GM12878 (cell line): ENCODE data around the gene NELFE. TPM values are rescaled to one million over a fixed set of nuclear protein-coding genes. Genes with fewer than 3 reads are reported as not detected.

Source experiments
- ATAC-seq: fragments of 200-7000 bp; cut with Tn5 transposase; 3 replicates; pipeline ENCODE4 v1.9.1; 2020; ENCODE audit warnings: mild to moderate bottlenecking, moderate library complexity
- BruUV-seq: library from RNA; stranded (reverse); fragments of 400-500 nt; replicated peaks from 2 replicates; lab custom pipeline; 2021; lab: Mats Ljungman, UMichigan
- CTCF ChIA-PET: fragments of 300-600 bp; sonication (Branson Sonifier 250); formaldehyde crosslinking; extraction: SDS; loops from one replicate; lab custom pipeline; 2021; ENCODE audit warnings: inconsistent platforms; lab: Yijun Ruan, JAX
- POLR2A ChIA-PET: fragments of 350-600 bp; formaldehyde crosslinking; extraction: SDS; loops from one replicate; lab custom pipeline; 2021; ENCODE audit warnings: inconsistent platforms; lab: Charles Lee
- RAD21 ChIA-PET: fragments of 300-600 bp; sonication (Branson Sonifier 250); formaldehyde crosslinking; loops from one replicate; lab custom pipeline; 2023; ENCODE audit warnings: antibody characterized with exemption; ENCODE audit not compliant: unreplicated experiment; lab: Charles Lee
- SMC1A ChIA-PET: fragments of 300-600 bp; sonication (Branson Sonifier 250); formaldehyde crosslinking; loops from one replicate; lab custom pipeline; 2023; ENCODE audit not compliant: unreplicated experiment, uncharacterized antibody; lab: Charles Lee
- DNase-seq: peaks from one replicate; pipeline ENCODE4 v3.0.0-alpha.2; 2011; ENCODE audit warnings: low read depth, low spot score
- FAIRE-seq: peaks from 3 replicates; lab custom pipeline; 2011; peaks lifted over from hg19 to GRCh38; lab: Jason Lieb, UNC
- H2AFZ ChIP-seq: 2 replicates; pipeline ENCODE4 v1.6.0; 2011; ENCODE audit warnings: low read depth, low read length, control low read depth; ENCODE audit not compliant: control insufficient read depth
- H3K27ac ChIP-seq: 2 replicates; pipeline ENCODE4 v1.5.1; 2011; ENCODE audit warnings: control low read depth; ENCODE audit not compliant: control insufficient read depth, insufficient read depth
- H3K27me3 ChIP-seq, 2 experiments: replicated peaks in 1 of 2; 2 replicates each; pipeline versions ENCODE4 v1.6.0 to v1.6.1; 2011; ENCODE audit warnings: low read length in 1 of 2; ENCODE audit not compliant: control insufficient read depth in 2 of 2, insufficient read depth in 2 of 2
- H3K36me3 ChIP-seq, 2 experiments: 2 replicates each; pipeline ENCODE4 v1.5.1; 2011; ENCODE audit warnings: low read length in 1 of 2; ENCODE audit not compliant: control insufficient read depth in 2 of 2, insufficient read depth in 2 of 2
- H3K4me1 ChIP-seq: 2 replicates; pipeline ENCODE4 v1.6.1; 2011; ENCODE audit warnings: mild to moderate bottlenecking, low read length, moderate library complexity, mixed read lengths; ENCODE audit not compliant: control insufficient read depth, insufficient read depth
- H3K4me2 ChIP-seq: 2 replicates; pipeline ENCODE4 v1.6.0; 2011; ENCODE audit warnings: control low read depth; ENCODE audit not compliant: control insufficient read depth, insufficient read depth
- H3K4me3 ChIP-seq: fragments of 200-600 bp; sonication (generic); 2 replicates; pipeline ENCODE4 v1.5.1; 2016
- H3K79me2 ChIP-seq: 2 replicates; pipeline ENCODE4 v1.6.0; 2011; ENCODE audit warnings: low read length; ENCODE audit not compliant: control insufficient read depth, insufficient read depth
- H3K9ac ChIP-seq: 2 replicates; pipeline ENCODE4 v1.8.0; 2011; ENCODE audit warnings: low read length, control low read depth, mixed read lengths; ENCODE audit not compliant: control insufficient read depth, insufficient read depth
- H3K9me3 ChIP-seq: replicated peaks from 3 replicates; pipeline ENCODE4 v1.5.1; 2011; ENCODE audit warnings: mild to moderate bottlenecking, low read length; ENCODE audit not compliant: control insufficient read depth, insufficient read depth
- H4K20me1 ChIP-seq: 2 replicates; pipeline ENCODE4 v1.6.0; 2011; ENCODE audit not compliant: control insufficient read depth, insufficient read depth
- EED ChIP-seq: sonication (generic); IDR thresholded peaks from 2 replicates; pipeline ENCODE4 v1.6.1; 2016; ENCODE audit warnings: antibody characterized with exemption, low read depth
- EZH2 ChIP-seq: IDR thresholded peaks from 2 replicates; pipeline ENCODE4 v1.6.1; 2012; ENCODE audit warnings: low read depth, mild to moderate bottlenecking, control low read depth, inconsistent platforms, low read length, borderline replicate concordance; ENCODE audit not compliant: control insufficient read depth
- HDAC6 ChIP-seq: fragments of 200-600 bp; sonication (generic); IDR thresholded peaks from one replicate; pipeline ENCODE4 v1.8.0; 2017; ENCODE audit warnings: antibody characterized with exemption; ENCODE audit not compliant: unreplicated experiment
- MEF2A ChIP-seq: IDR thresholded peaks from 2 replicates; pipeline ENCODE4 v1.6.1; 2011; ENCODE audit warnings: low read depth, mild to moderate bottlenecking, low read length, moderate library complexity; ENCODE audit not compliant: insufficient read depth
- MYC ChIP-seq: IDR thresholded peaks from 2 replicates; pipeline ENCODE4 v1.6.1; 2011; ENCODE audit warnings: mild to moderate bottlenecking, low read length, moderate library complexity, inconsistent platforms; ENCODE audit not compliant: insufficient read depth, insufficient replicate concordance, insufficient read length, severe bottlenecking
- NFIC ChIP-seq: IDR thresholded peaks from 2 replicates; pipeline ENCODE4 v1.6.1; 2012; ENCODE audit warnings: low read depth, mild to moderate bottlenecking, inconsistent platforms, low read length, moderate library complexity
- NFYA ChIP-seq: IDR thresholded peaks from 2 replicates; pipeline ENCODE4 v1.6.1; 2011; ENCODE audit warnings: low read depth, mild to moderate bottlenecking, low read length, improper control_type of control experiment, borderline replicate concordance
- STAT1 ChIP-seq: fragments of 450-650 bp; conservative IDR thresholded peaks from 2 replicates; pipeline ENCODE4 v1.6.1; 2014; ENCODE audit warnings: antibody characterized with exemption, mild to moderate bottlenecking
- TAF1 ChIP-seq: IDR thresholded peaks from 2 replicates; pipeline ENCODE4 v1.6.1; 2011; ENCODE audit warnings: mild to moderate bottlenecking, low read depth, low read length, borderline replicate concordance
- ZBED1 ChIP-seq: IDR thresholded peaks from 2 replicates; pipeline ENCODE4 v1.6.1; 2016; ENCODE audit warnings: borderline replicate concordance
- ZNF384 ChIP-seq: IDR thresholded peaks from 2 replicates; pipeline ENCODE4 v1.6.1; 2012; ENCODE audit warnings: low read depth, mild to moderate bottlenecking, low read length, improper control_type of control experiment, borderline replicate concordance
- WGBS: methylation state at CpG from one replicate; pipeline ENCODE4 v1.1.6; 2016; ENCODE audit warnings: low lambda C conversion rate; ENCODE audit not compliant: insufficient replicate concordance, insufficient coverage; ENCODE audit errors: missing lambda C conversion rate; 5-methylcytosine and 5-hydroxymethylcytosine counted together
- in situ Hi-C: fragments of 300-500 bp; cut with MboI; formaldehyde crosslinking; loops from 9 replicates; pipeline ENCODE4 v1.14.3; 2018; ENCODE audit warnings: mixed read lengths
- intact Hi-C: fragments of 100-400 bp; cut with micrococcal nuclease; formaldehyde crosslinking; loops from one replicate; pipeline ENCODE4 v1.14.2; 2022; ENCODE audit not compliant: unreplicated experiment
- polyA plus RNA-seq, 11 experiments: library from polyadenylated mRNA; depleted of rRNA in 4 of 11; unstranded in 6 of 11; stranded (reverse) in 5 of 11; fragments of >200 nt; fragmentation: Nextera tagmentation in 4 of 11; fragmentation: Illumina TruSeq in 1 of 11; extraction: Ambion mirVana in 4 of 11; extraction: Trizol in 1 of 11; gene quantifications; 1 replicate in 1 of 11; 2 replicates in 10 of 11; pipeline versions ENCODE4 v1.2.1 to v1.2.3, GENCODE V29; 2011 to 2016; ENCODE audit warnings: inconsistent platforms in 2 of 11, missing spikeins in 2 of 11, low read depth in 1 of 11
- total RNA-seq, 4 experiments: library from RNA; depleted of rRNA in 3 of 4; stranded (reverse); fragments of >200 nt in 3 of 4; fragmentation: Illumina TruSeq in 1 of 4; extraction: Trizol in 1 of 4; gene quantifications; 2 replicates each; pipeline versions ENCODE4 v1.2.1 to v1.2.3, GENCODE V29; 2013 to 2021
- TF ChIP-seq, protein P1 (sequence below): fragments of 450-650 bp; IDR thresholded peaks from 2 replicates; pipeline ENCODE4 v1.6.1; 2017; ENCODE audit warnings: mild to moderate bottlenecking
- TF ChIP-seq, protein P2 (sequence below): IDR thresholded peaks from 2 replicates; pipeline ENCODE4 v1.6.1; 2012; ENCODE audit warnings: mild to moderate bottlenecking, low read depth, low read length
- TF ChIP-seq, protein P3 (sequence below): fragments of 450-650 bp; IDR thresholded peaks from 2 replicates; pipeline ENCODE4 v1.6.1; 2018; ENCODE audit warnings: borderline replicate concordance, mild to moderate bottlenecking; ENCODE audit not compliant: partially characterized antibody
- TF ChIP-seq, protein P4 (sequence below): IDR thresholded peaks from 2 replicates; pipeline ENCODE4 v1.6.1; 2011; ENCODE audit warnings: low read depth, mild to moderate bottlenecking, low read length, moderate library complexity, borderline replicate concordance; ENCODE audit errors: extremely low read depth
- TF ChIP-seq, protein P5 (sequence below): IDR thresholded peaks from 2 replicates; pipeline ENCODE4 v1.6.1; 2012; ENCODE audit warnings: low read depth, low read length, improper control_type of control experiment

The NELFE gene
- total and polyA plus RNA-seq, 10 of the 15 experiments (the other 5 are each of a cell fraction or from before 2014, with no cell fraction given), result 8.5 to 105 (median 59.7) TPM

DNA sequence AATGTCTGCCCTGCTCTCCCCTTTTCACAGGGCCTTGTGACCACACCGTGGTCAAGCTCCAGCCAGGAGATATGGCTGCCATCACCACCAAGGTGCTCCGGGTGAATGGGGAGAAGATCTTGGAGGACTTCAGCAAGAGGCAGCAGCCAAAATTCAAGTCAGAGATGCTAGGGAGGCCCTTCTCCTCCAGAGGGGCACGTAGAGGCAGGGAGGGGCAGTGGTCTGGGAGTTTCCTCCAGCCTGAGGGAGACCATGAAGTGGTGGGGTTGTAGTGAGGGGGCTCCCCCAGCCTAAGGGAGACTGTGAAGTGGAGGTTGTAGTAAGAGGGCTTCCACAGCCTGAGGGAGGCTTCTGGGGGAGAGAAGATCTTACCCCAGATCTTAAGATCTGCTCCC, 9.2 kb upstream of the NELFE start:
- ChIA-PET CTCF (interaction anchor here (1.1 kb wide), 1 partner anchor 16 kb away, joined by 3 read pairs; no protein-coding TSS in a partner anchor), RAD21 (no interaction called here)
- no peak for FAIRE-seq
- TF ChIP-seq, protein P1, sequence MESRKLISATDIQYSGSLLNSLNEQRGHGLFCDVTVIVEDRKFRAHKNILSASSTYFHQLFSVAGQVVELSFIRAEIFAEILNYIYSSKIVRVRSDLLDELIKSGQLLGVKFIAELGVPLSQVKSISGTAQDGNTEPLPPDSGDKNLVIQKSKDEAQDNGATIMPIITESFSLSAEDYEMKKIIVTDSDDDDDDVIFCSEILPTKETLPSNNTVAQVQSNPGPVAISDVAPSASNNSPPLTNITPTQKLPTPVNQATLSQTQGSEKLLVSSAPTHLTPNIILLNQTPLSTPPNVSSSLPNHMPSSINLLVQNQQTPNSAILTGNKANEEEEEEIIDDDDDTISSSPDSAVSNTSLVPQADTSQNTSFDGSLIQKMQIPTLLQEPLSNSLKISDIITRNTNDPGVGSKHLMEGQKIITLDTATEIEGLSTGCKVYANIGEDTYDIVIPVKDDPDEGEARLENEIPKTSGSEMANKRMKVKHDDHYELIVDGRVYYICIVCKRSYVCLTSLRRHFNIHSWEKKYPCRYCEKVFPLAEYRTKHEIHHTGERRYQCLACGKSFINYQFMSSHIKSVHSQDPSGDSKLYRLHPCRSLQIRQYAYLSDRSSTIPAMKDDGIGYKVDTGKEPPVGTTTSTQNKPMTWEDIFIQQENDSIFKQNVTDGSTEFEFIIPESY, result no peak
- TF ChIP-seq EED (no peak), HDAC6 (no peak), ZBED1 (no peak), NFYA (no peak), ZNF384 (no peak), NFIC (no peak), MYC (no peak), EZH2 (no peak), MEF2A (no peak), STAT1 (no peak), TAF1 (no peak)
- TF ChIP-seq, protein P2, sequence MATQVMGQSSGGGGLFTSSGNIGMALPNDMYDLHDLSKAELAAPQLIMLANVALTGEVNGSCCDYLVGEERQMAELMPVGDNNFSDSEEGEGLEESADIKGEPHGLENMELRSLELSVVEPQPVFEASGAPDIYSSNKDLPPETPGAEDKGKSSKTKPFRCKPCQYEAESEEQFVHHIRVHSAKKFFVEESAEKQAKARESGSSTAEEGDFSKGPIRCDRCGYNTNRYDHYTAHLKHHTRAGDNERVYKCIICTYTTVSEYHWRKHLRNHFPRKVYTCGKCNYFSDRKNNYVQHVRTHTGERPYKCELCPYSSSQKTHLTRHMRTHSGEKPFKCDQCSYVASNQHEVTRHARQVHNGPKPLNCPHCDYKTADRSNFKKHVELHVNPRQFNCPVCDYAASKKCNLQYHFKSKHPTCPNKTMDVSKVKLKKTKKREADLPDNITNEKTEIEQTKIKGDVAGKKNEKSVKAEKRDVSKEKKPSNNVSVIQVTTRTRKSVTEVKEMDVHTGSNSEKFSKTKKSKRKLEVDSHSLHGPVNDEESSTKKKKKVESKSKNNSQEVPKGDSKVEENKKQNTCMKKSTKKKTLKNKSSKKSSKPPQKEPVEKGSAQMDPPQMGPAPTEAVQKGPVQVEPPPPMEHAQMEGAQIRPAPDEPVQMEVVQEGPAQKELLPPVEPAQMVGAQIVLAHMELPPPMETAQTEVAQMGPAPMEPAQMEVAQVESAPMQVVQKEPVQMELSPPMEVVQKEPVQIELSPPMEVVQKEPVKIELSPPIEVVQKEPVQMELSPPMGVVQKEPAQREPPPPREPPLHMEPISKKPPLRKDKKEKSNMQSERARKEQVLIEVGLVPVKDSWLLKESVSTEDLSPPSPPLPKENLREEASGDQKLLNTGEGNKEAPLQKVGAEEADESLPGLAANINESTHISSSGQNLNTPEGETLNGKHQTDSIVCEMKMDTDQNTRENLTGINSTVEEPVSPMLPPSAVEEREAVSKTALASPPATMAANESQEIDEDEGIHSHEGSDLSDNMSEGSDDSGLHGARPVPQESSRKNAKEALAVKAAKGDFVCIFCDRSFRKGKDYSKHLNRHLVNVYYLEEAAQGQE, result no peak
- TF ChIP-seq, protein P3, sequence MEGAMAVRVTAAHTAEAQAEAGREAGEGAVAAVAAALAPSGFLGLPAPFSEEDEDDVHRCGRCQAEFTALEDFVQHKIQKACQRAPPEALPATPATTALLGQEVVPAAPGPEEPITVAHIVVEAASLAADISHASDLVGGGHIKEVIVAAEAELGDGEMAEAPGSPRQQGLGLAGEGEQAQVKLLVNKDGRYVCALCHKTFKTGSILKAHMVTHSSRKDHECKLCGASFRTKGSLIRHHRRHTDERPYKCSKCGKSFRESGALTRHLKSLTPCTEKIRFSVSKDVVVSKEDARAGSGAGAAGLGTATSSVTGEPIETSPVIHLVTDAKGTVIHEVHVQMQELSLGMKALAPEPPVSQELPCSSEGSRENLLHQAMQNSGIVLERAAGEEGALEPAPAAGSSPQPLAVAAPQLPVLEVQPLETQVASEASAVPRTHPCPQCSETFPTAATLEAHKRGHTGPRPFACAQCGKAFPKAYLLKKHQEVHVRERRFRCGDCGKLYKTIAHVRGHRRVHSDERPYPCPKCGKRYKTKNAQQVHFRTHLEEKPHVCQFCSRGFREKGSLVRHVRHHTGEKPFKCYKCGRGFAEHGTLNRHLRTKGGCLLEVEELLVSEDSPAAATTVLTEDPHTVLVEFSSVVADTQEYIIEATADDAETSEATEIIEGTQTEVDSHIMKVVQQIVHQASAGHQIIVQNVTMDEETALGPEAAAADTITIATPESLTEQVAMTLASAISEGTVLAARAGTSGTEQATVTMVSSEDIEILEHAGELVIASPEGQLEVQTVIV, result no peak
- TF ChIP-seq, protein P4, sequence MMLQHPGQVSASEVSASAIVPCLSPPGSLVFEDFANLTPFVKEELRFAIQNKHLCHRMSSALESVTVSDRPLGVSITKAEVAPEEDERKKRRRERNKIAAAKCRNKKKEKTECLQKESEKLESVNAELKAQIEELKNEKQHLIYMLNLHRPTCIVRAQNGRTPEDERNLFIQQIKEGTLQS, result no peak
- TF ChIP-seq, protein P5, sequence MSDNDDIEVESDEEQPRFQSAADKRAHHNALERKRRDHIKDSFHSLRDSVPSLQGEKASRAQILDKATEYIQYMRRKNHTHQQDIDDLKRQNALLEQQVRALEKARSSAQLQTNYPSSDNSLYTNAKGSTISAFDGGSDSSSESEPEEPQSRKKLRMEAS, result no peak

More for the DNA sequence above, 9.2 kb upstream of the NELFE start:
- no TSS peak for BruUV-seq
- Histone ChIP-seq H3K79me2 (peaks cover 19% of the 10 kb centered on the region), H4K20me1 (no peaks in the 10 kb centered on the region), H3K27me3 (no peaks in the 10 kb centered on the region), H3K27ac (no peak overlapping the region), H3K4me3 (no peak overlapping the region), H3K9ac (no peak overlapping the region), H3K4me1 (peaks cover 10% of the 10 kb centered on the region), H2AFZ (no peak overlapping the region), H3K36me3 (peaks cover 18 to 22% of the 10 kb centered on the region in 2 experiments), H3K4me2 (no peak overlapping the region), H3K9me3 (no peaks in the 10 kb centered on the region)
- ChIA-PET SMC1A (no interaction called here), POLR2A (no interaction called here)
- DNase-seq, result no peak
- intact Hi-C loops, result no loop called here
- 96% methylated on average over 3 of the region's 3 CpGs for WGBS
- in situ Hi-C loops, result no loop called here
- no peak for ATAC-seq
